ENCODE results near the gene EIF3L. TPM values are rescaled to one million over a fixed set of nuclear protein-coding genes. Genes with fewer than 3 reads are reported as not detected.

EIF3L gene
- total and polyA plus RNA-seq, 9 of the 15 experiments (the other 6 are each of a cell fraction or from before 2014, with no cell fraction given): 257 to 699 (median 368) TPM

- TF ChIP-seq ZNF740 (CRISPR knock-in tag; IDR thresholded peaks at IDR 0.05): no peak
- no peak for TF ChIP-seq ZNF740 (tag; IDR thresholded peaks at IDR 0.05)
Observed at GRCh38 chr22:37854946-37855345, 5.7 kb downstream of the EIF3L start (continued).

GRCh38 chr22:37855462-37855861 is 6.2 kb downstream of the EIF3L start:
- 90% methylated on average over 2 of the region's 2 CpGs for WGBS (ENCODE audit: insufficient coverage, low coverage, missing lambda C conversion rate)
- Histone ChIP-seq H3K4me2 (ENCODE audit: insufficient read depth, low read length) (no peak overlapping the region), H3K36me3 (ENCODE audit: control insufficient read depth, insufficient read depth, low read length) (peaks cover 88% of the 10 kb centered on the region), H3K4me3 (no peak overlapping the region), H3K9ac (ENCODE audit: insufficient read depth in 1 of 2, low read depth in 2 of 2, low read length in 2 of 2) (no peak overlapping the region), H3K4me1 (replicated peaks in 1 of 2; ENCODE audit: control insufficient read depth in 2 of 2, insufficient read depth in 2 of 2, low read length in 2 of 2) (peaks cover 0 to 8% of the 10 kb centered on the region in 2 experiments; a peak in 2 of 5 replicates), H3K79me2 (ENCODE audit: control insufficient read depth, insufficient read depth, low read length) (peaks cover 55% of the 10 kb centered on the region), H3K27ac (ENCODE audit: extremely low read depth, low read depth, low read length) (no peak overlapping the region), H4K20me1 (replicated peaks; ENCODE audit: control insufficient read depth, insufficient read depth, low read length) (peaks cover 3% of the 10 kb centered on the region; the same call in 1 of the 2 replicates), H3K27me3 (ENCODE audit: control insufficient read depth in 2 of 2, insufficient read depth in 2 of 2, low read length in 2 of 2) (no peaks in the 10 kb centered on the region), H3K9me1 (ENCODE audit: control insufficient read depth, insufficient read depth, low read length) (no peaks in the 10 kb centered on the region), H2AFZ (ENCODE audit: low read depth, low read length) (no peak overlapping the region), H3K9me3 (replicated peaks; ENCODE audit: control insufficient read depth, insufficient read depth, low read depth, low read length) (no peaks in the 10 kb centered on the region)
- BruUV-seq (replicated peaks): no TSS peak
- intact Hi-C loops (cut with micrococcal nuclease) (no loop called here), in situ Hi-C loops (cut with MboI) (no loop called here)
- ChIA-PET POLR2A (interaction anchor here (0.5 to 1.4 kb wide), 4 partner anchors 8 to 41 kb away, joined by 3 read pairs; partner anchors contain the start of gene ANKRD54), CTCF (ENCODE audit: low intra/inter-chr PET ratio) (no interaction called here)
- FAIRE-seq (no peak), ATAC-seq (no peak), DNase-seq (ENCODE audit: extremely low read depth in 1 of 4, low spot score in 3 of 4) (no peak)
- TF ChIP-seq MCM7 (IDR thresholded peaks at IDR 0.05) (no peak), ZNF57 (CRISPR knock-in tag; IDR thresholded peaks at IDR 0.05) (no peak), ZNF583 (CRISPR knock-in tag; IDR thresholded peaks at IDR 0.05) (no peak), ZNF274 (IDR thresholded peaks at IDR 0.05; ENCODE audit: borderline replicate concordance, low read depth, low read length) (no peak), ZNF586 (CRISPR knock-in tag; conservative IDR thresholded peaks at IDR 0.05) (no peak), FOXA1 (IDR thresholded peaks at IDR 0.05; ENCODE audit: borderline replicate concordance) (no peak), MGA (IDR thresholded peaks at IDR 0.05) (no peak), ZNF707 (CRISPR knock-in tag; conservative IDR thresholded peaks at IDR 0.05) (no peak)

Measured in K562 (cell line).